Epithelial cell of esophagus (primary cell): ENCODE data around the gene ATP2C1.

Experiments used
- DNase-seq: peaks from one replicate; pipeline ENCODE4 v3.0.0; 2010; ENCODE audit warnings: low read depth
- H3K4me3 ChIP-seq: 2 replicates; pipeline ENCODE4 v1.5.1; 2011; ENCODE audit warnings: mild to moderate bottlenecking, low read length, control low read depth
- CTCF ChIP-seq: IDR thresholded peaks from 2 replicates; pipeline ENCODE4 v1.5.1; 2011; ENCODE audit warnings: low read depth, mild to moderate bottlenecking, low read length, control low read depth, inconsistent platforms; ENCODE audit not compliant: insufficient read depth; ENCODE audit errors: missing control alignments

ATP2C1 gene

GRCh38 chr3:131048030-131048429 lies 154.1 kb downstream of the ATP2C1 start:
- no peak for DNase-seq
- no peak for TF ChIP-seq CTCF
- H3K4me3 ChIP-seq: no peak overlapping the region

GRCh38 chr3:131050001-131050400 lies 156.1 kb downstream of the ATP2C1 start:
- no peak overlapping the region for H3K4me3 ChIP-seq
- no peak for TF ChIP-seq CTCF
- no peak for DNase-seq

- no peak overlapping the region for H3K4me3 ChIP-seq
- DNase-seq: peak; percentile 11
- no peak for TF ChIP-seq CTCF
Observed at GRCh38 chr3:131053043-131053859, 159.4 kb downstream of the ATP2C1 start.
